CD4-positive, alpha-beta T cell treated with Interleukin-10 for 1 hour (primary cell): ENCODE measurements around the gene PHF12.
A peak's percentile ranks its signal among the peaks of the same experiment; 100 is the strongest.
"Not testable (repeated sequence)": the region's sequence is repeated elsewhere in the genome, so short reads cannot be mapped to it uniquely, and the experiment has no call there.

ENCODE experiments used
- DNase-seq: peaks from one replicate; pipeline ENCODE4 v3.0.0-alpha.2; 2020

PHF12 gene

GRCh38 chr17:28879886-28880571 is 71.3 kb downstream of the PHF12 start:
- DNase-seq = no peak

- no peak for DNase-seq
These were observed 72.3 kb downstream of the PHF12 start for GRCh38 chr17:28878981-28879380.

GRCh38 chr17:28878158-28878910 is 73.0 kb downstream of the PHF12 start:
- DNase-seq = no peak

GRCh38 chr17:28877150-28877711 is 74.1 kb downstream of the PHF12 start:
- DNase-seq = not testable (repeated sequence)

GRCh38 chr17:28875848-28876550 is 75.3 kb downstream of the PHF12 start:
- DNase-seq = no peak

- DNase-seq = no peak
These were observed 76.6 kb downstream of the PHF12 start for GRCh38 chr17:28874750-28875149.

GRCh38 chr17:28873839-28874238 is 77.5 kb downstream of the PHF12 start:
- no peak for DNase-seq

GRCh38 chr17:28871056-28871579 is 80.2 kb downstream of the PHF12 start:
- peak; percentile 36 for DNase-seq

- DNase-seq = no peak
These were observed 84.0 kb downstream of the PHF12 start for GRCh38 chr17:28867276-28867675.

- DNase-seq = no peak
These were observed 85.2 kb downstream of the PHF12 start for GRCh38 chr17:28865946-28866752.

GRCh38 chr17:28864991-28865849 is 86.1 kb downstream of the PHF12 start:
- no peak for DNase-seq

GRCh38 chr17:28863953-28864352 is 87.4 kb downstream of the PHF12 start:
- no peak for DNase-seq

GRCh38 chr17:28862561-28862960 is 88.8 kb downstream of the PHF12 start:
- DNase-seq = no peak

- DNase-seq = no peak
These were observed 89.7 kb downstream of the PHF12 start for GRCh38 chr17:28861393-28862203.

GRCh38 chr17:28860363-28860808 is 90.9 kb downstream of the PHF12 start:
- DNase-seq = no peak

- DNase-seq = no peak
These were observed 92.4 kb downstream of the PHF12 start for GRCh38 chr17:28858801-28859355.

GRCh38 chr17:28857905-28858800 is 93.2 kb downstream of the PHF12 start:
- DNase-seq = no peak

GRCh38 chr17:28856028-28856574 is 95.2 kb downstream of the PHF12 start:
- DNase-seq = no peak

GRCh38 chr17:28855336-28855679 is 96.0 kb downstream of the PHF12 start:
- no peak for DNase-seq
